Measurements from ENCODE around the gene C20orf96.
"Not testable (repeated sequence)": the region's sequence is repeated elsewhere in the genome, so short reads cannot be mapped to it uniquely, and the experiment has no call there.

The C20orf96 gene

GRCh38 chr20:278607-279571 is 11.7 kb downstream of the C20orf96 start:
- DNase-seq (ENCODE audit: low read depth), result peak; percentile 67

- no peak for DNase-seq (ENCODE audit: low read depth)
These were observed 12.4 kb downstream of the C20orf96 start for GRCh38 chr20:278181-278580.

GRCh38 chr20:277496-277781 is 13.1 kb downstream of the C20orf96 start:
- no peak for DNase-seq (ENCODE audit: low read depth)

GRCh38 chr20:276620-277495 is 13.7 kb downstream of the C20orf96 start:
- DNase-seq (ENCODE audit: low read depth), result no peak

- no peak for DNase-seq (ENCODE audit: low read depth)
These were observed 14.8 kb downstream of the C20orf96 start for GRCh38 chr20:275791-276190.

GRCh38 chr20:273884-274283 is 16.7 kb downstream of the C20orf96 start:
- no peak for DNase-seq (ENCODE audit: low read depth)

GRCh38 chr20:272718-273117 is 17.8 kb downstream of the C20orf96 start:
- DNase-seq (ENCODE audit: low read depth), result no peak

GRCh38 chr20:271528-271927 is 19.0 kb downstream of the C20orf96 start:
- DNase-seq (ENCODE audit: low read depth), result no peak

- DNase-seq (ENCODE audit: low read depth), result no peak
These were observed 19.5 kb downstream of the C20orf96 start for GRCh38 chr20:271069-271468.

- DNase-seq (ENCODE audit: low read depth), result no peak
These were observed 20.0 kb downstream of the C20orf96 start for GRCh38 chr20:270517-270916.

- peak; percentile 61 for DNase-seq (ENCODE audit: low read depth)
These were observed 23.7 kb downstream of the C20orf96 start for GRCh38 chr20:266596-267562.

- DNase-seq (ENCODE audit: low read depth), result no peak
These were observed 26.8 kb downstream of the C20orf96 start for GRCh38 chr20:263701-264100.

GRCh38 chr20:259981-260380 is 30.6 kb downstream of the C20orf96 start:
- no peak for DNase-seq (ENCODE audit: low read depth)

- DNase-seq (ENCODE audit: low read depth), result no peak
These were observed 31.6 kb downstream of the C20orf96 start for GRCh38 chr20:258963-259362.

- DNase-seq (ENCODE audit: low read depth), result no peak
These were observed 32.2 kb downstream of the C20orf96 start for GRCh38 chr20:258269-258858.

- DNase-seq (ENCODE audit: low read depth), result no peak
These were observed 33.1 kb downstream of the C20orf96 start, which contains the start of gene DEFB132 for GRCh38 chr20:257419-257818. Gene DEFB132, plus strand, starts transcription at chr20:257724. Its CDS starts 55 bp downstream, at chr20:257779.

- DNase-seq (ENCODE audit: low read depth), result not testable (repeated sequence)
These were observed 37.1 kb downstream of the C20orf96 start for GRCh38 chr20:253447-253846.

GRCh38 chr20:252801-253200 is 37.7 kb downstream of the C20orf96 start:
- DNase-seq (ENCODE audit: low read depth), result no peak

- DNase-seq (ENCODE audit: low read depth), result no peak
These were observed 39.2 kb downstream of the C20orf96 start for GRCh38 chr20:251354-251753.

GRCh38 chr20:242905-243304 is 47.6 kb downstream of the C20orf96 start:
- no peak for DNase-seq (ENCODE audit: low read depth)

- no peak for DNase-seq (ENCODE audit: low read depth)
These were observed 52.6 kb downstream of the C20orf96 start for GRCh38 chr20:237929-238328.
